ENCODE measurements around the gene FTO.

Gene FTO

GRCh38 chr16:54140057-54140787 lies 436.3 kb downstream of the FTO start:
- Histone ChIP-seq H3K27ac (ENCODE audit: low read length) (no peak overlapping the region), H2AFZ (ENCODE audit: low read length) (no peak overlapping the region), H3K79me2 (ENCODE audit: low read length) (no peaks in the 10 kb centered on the region), H3F3A (ENCODE audit: insufficient read depth, low read length) (no peaks in the 10 kb centered on the region), H3K4me1 (ENCODE audit: low read length) (no peaks in the 10 kb centered on the region), H3K9me2 (replicated peaks; ENCODE audit: insufficient read depth, low read length) (no peaks in the 10 kb centered on the region), H3K27me3 (replicated peaks; ENCODE audit: insufficient read depth, low read length) (no peaks in the 10 kb centered on the region), H3K9ac (ENCODE audit: low read length) (no peak overlapping the region), H3K9me3 (replicated peaks; ENCODE audit: insufficient read depth, low read length) (no peaks in the 10 kb centered on the region), H3K4me3 (ENCODE audit: low read length) (no peak overlapping the region), H3K4me2 (ENCODE audit: low read depth, low read length) (no peak overlapping the region), H4K20me1 (ENCODE audit: insufficient read depth, low read length) (no peaks in the 10 kb centered on the region), H3K36me3 (replicated peaks; ENCODE audit: insufficient read depth, low read length) (no peaks in the 10 kb centered on the region)
- DNase-seq: no peak
- TF ChIP-seq EZH2phosphoT487 (IDR thresholded peaks at IDR 0.05; ENCODE audit: low read length) (no peak), EZH2 (optimal IDR thresholded peaks at IDR 0.05; ENCODE audit: low read depth, low read length) (no peak), CTCF (IDR thresholded peaks at IDR 0.05; ENCODE audit: low read length) (no peak)

- Histone ChIP-seq H3K4me3 (ENCODE audit: low read length) (no peak overlapping the region), H3K4me1 (ENCODE audit: low read length) (no peaks in the 10 kb centered on the region), H3K27me3 (replicated peaks; ENCODE audit: insufficient read depth, low read length) (no peaks in the 10 kb centered on the region), H3K79me2 (ENCODE audit: low read length) (no peaks in the 10 kb centered on the region), H3K4me2 (ENCODE audit: low read depth, low read length) (no peak overlapping the region), H3K27ac (ENCODE audit: low read length) (no peak overlapping the region), H3K9me3 (replicated peaks; ENCODE audit: insufficient read depth, low read length) (no peaks in the 10 kb centered on the region), H3K36me3 (replicated peaks; ENCODE audit: insufficient read depth, low read length) (no peaks in the 10 kb centered on the region), H3K9me2 (replicated peaks; ENCODE audit: insufficient read depth, low read length) (no peaks in the 10 kb centered on the region), H2AFZ (ENCODE audit: low read length) (no peak overlapping the region), H4K20me1 (ENCODE audit: insufficient read depth, low read length) (no peaks in the 10 kb centered on the region), H3F3A (ENCODE audit: insufficient read depth, low read length) (no peaks in the 10 kb centered on the region), H3K9ac (ENCODE audit: low read length) (no peak overlapping the region)
- no peak for TF ChIP-seq EZH2phosphoT487 (IDR thresholded peaks at IDR 0.05; ENCODE audit: low read length)
- no peak for TF ChIP-seq CTCF (IDR thresholded peaks at IDR 0.05; ENCODE audit: low read length)
- no peak for TF ChIP-seq EZH2 (optimal IDR thresholded peaks at IDR 0.05; ENCODE audit: low read depth, low read length)
- DNase-seq: no peak
Observed at GRCh38 chr16:54140788-54141136, 436.8 kb downstream of the FTO start.

- Histone ChIP-seq H3F3A (ENCODE audit: insufficient read depth, low read length) (no peaks in the 10 kb centered on the region), H3K4me2 (ENCODE audit: low read depth, low read length) (no peak overlapping the region), H3K9ac (ENCODE audit: low read length) (no peak overlapping the region), H3K27me3 (replicated peaks; ENCODE audit: insufficient read depth, low read length) (no peaks in the 10 kb centered on the region), H3K4me3 (ENCODE audit: low read length) (no peak overlapping the region), H3K9me3 (replicated peaks; ENCODE audit: insufficient read depth, low read length) (no peaks in the 10 kb centered on the region), H3K4me1 (ENCODE audit: low read length) (no peaks in the 10 kb centered on the region), H4K20me1 (ENCODE audit: insufficient read depth, low read length) (no peaks in the 10 kb centered on the region), H3K36me3 (replicated peaks; ENCODE audit: insufficient read depth, low read length) (no peaks in the 10 kb centered on the region), H3K9me2 (replicated peaks; ENCODE audit: insufficient read depth, low read length) (no peaks in the 10 kb centered on the region), H3K27ac (ENCODE audit: low read length) (no peak overlapping the region), H2AFZ (ENCODE audit: low read length) (no peak overlapping the region), H3K79me2 (ENCODE audit: low read length) (no peaks in the 10 kb centered on the region)
- TF ChIP-seq EZH2 (optimal IDR thresholded peaks at IDR 0.05; ENCODE audit: low read depth, low read length) (no peak), EZH2phosphoT487 (IDR thresholded peaks at IDR 0.05; ENCODE audit: low read length) (no peak), CTCF (IDR thresholded peaks at IDR 0.05; ENCODE audit: low read length) (no peak)
- DNase-seq: no peak
Observed at GRCh38 chr16:54142787-54143186, 438.8 kb downstream of the FTO start.
